Endothelial cell of umbilical vein (primary cell): ENCODE data around the gene TENM4. TPM values are rescaled to one million over a fixed set of nuclear protein-coding genes. Genes with fewer than 3 reads are reported as not detected.

ENCODE experiments used
- BruUV-seq: library from RNA; stranded (reverse); fragments of 400-500 nt; replicated peaks from 2 replicates; lab custom pipeline; 2021; lab: Mats Ljungman, UMichigan
- CTCF ChIA-PET: fragments of 300-600, 350-600 bp; sonication (Branson Sonifier 250); formaldehyde crosslinking; loops from one replicate; lab custom pipeline; 2021; ENCODE audit warnings: antibody characterized with exemption, inconsistent platforms; lab: Charles Lee
- POLR2A ChIA-PET: fragments of 300-600, 350-600 bp; sonication (Branson Sonifier 250); formaldehyde crosslinking; loops from one replicate; lab custom pipeline; 2021; ENCODE audit warnings: antibody characterized with exemption, inconsistent platforms; lab: Charles Lee
- DNase-seq: peaks from one replicate; pipeline ENCODE4 v3.0.0-alpha.2; 2011; ENCODE audit warnings: low read depth, low spot score
- FAIRE-seq: peaks from 2 replicates; lab custom pipeline; 2011; peaks lifted over from hg19 to GRCh38; lab: Jason Lieb, UNC
- H2AFZ ChIP-seq: 2 replicates; pipeline ENCODE4 v1.6.0; 2012; ENCODE audit warnings: low read depth, low read length, control low read depth, inconsistent platforms
- H3K27ac ChIP-seq: 2 replicates; pipeline ENCODE4 v1.5.1; 2011; ENCODE audit warnings: low read depth, mild to moderate bottlenecking, control low read depth, low read length, moderate library complexity; ENCODE audit not compliant: insufficient read depth
- H3K27me3 ChIP-seq, 2 experiments: 2 replicates each; pipeline versions ENCODE4 v1.6.0 to v1.6.1; 2011; ENCODE audit warnings: low read length in 2 of 2, mixed read lengths in 1 of 2; ENCODE audit not compliant: control insufficient read depth in 2 of 2, insufficient read depth in 2 of 2
- H3K36me3 ChIP-seq, 2 experiments: 2 replicates in 1 of 2; 3 replicates in 1 of 2; pipeline ENCODE4 v1.5.1; 2011; ENCODE audit warnings: low read length in 2 of 2, mild to moderate bottlenecking in 1 of 2, moderate library complexity in 1 of 2; ENCODE audit not compliant: control insufficient read depth in 2 of 2, insufficient read depth in 2 of 2; ENCODE audit errors: extremely low read depth in 1 of 2
- H3K4me1 ChIP-seq: 3 replicates; pipeline ENCODE4 v1.5.1; 2011; ENCODE audit warnings: mild to moderate bottlenecking, low read length; ENCODE audit not compliant: control insufficient read depth, insufficient read depth; ENCODE audit errors: extremely low read depth
- H3K4me2 ChIP-seq: 2 replicates; pipeline ENCODE4 v1.6.1; 2011; ENCODE audit warnings: low read length, control low read depth, mixed read lengths; ENCODE audit not compliant: insufficient read depth
- H3K4me3 ChIP-seq, 3 experiments: fragments of 200-600 bp in 1 of 3; sonication (generic), shearing (Covaris generic) in 1 of 3; replicated peaks in 1 of 3; 2 replicates each; pipeline ENCODE4 v1.5.1; 2011 to 2016; ENCODE audit warnings: control low read depth in 3 of 3, low read length in 3 of 3, mild to moderate bottlenecking in 2 of 3, inconsistent platforms in 1 of 3, low read depth in 1 of 3, moderate library complexity in 1 of 3; ENCODE audit not compliant: insufficient read depth in 1 of 3
- H3K79me2 ChIP-seq: 2 replicates; pipeline ENCODE4 v1.6.0; 2012; ENCODE audit warnings: low read length, inconsistent platforms; ENCODE audit not compliant: control insufficient read depth, insufficient read depth
- H3K9ac ChIP-seq: replicated peaks from 2 replicates; pipeline ENCODE3; 2011; ENCODE audit warnings: low read length, control low read depth; ENCODE audit not compliant: insufficient read depth; ENCODE audit errors: extremely low read depth
- H3K9me1 ChIP-seq: replicated peaks from 3 replicates; pipeline ENCODE4 v1.6.0; 2011; ENCODE audit warnings: mild to moderate bottlenecking, low read length; ENCODE audit not compliant: control insufficient read depth, insufficient read depth; ENCODE audit errors: extremely low read depth
- H3K9me3 ChIP-seq: replicated peaks from 2 replicates; pipeline ENCODE4 v1.5.1; 2012; ENCODE audit warnings: low read length, inconsistent platforms; ENCODE audit not compliant: control insufficient read depth, insufficient read depth
- H4K20me1 ChIP-seq: replicated peaks from 2 replicates; pipeline ENCODE3; 2011; ENCODE audit warnings: mild to moderate bottlenecking, low read length; ENCODE audit not compliant: control insufficient read depth, insufficient read depth; ENCODE audit errors: extremely low read depth
- CTCF ChIP-seq, 2 donors: IDR thresholded peaks; 1 replicate in 1 of 2; 2 replicates in 1 of 2; pipeline ENCODE4 v1.5.1; 2011; ENCODE audit warnings: low read length in 2 of 2, mild to moderate bottlenecking in 2 of 2, moderate library complexity in 2 of 2, control low read depth in 1 of 2, inconsistent platforms in 1 of 2, low read depth in 1 of 2; ENCODE audit not compliant: insufficient read depth in 1 of 2; ENCODE audit errors: extremely low read depth in 1 of 2
- EZH2 ChIP-seq: IDR thresholded peaks from 2 replicates; pipeline ENCODE4 v1.6.1; 2012; ENCODE audit warnings: borderline replicate concordance, low read depth, mild to moderate bottlenecking, moderate library complexity, low read length, inconsistent platforms; ENCODE audit not compliant: severe bottlenecking
- FOS ChIP-seq: IDR thresholded peaks from 2 replicates; pipeline ENCODE4 v1.6.1; 2011; ENCODE audit warnings: mild to moderate bottlenecking, low read length, moderate library complexity, borderline replicate concordance; ENCODE audit not compliant: insufficient read depth
- GATA2 ChIP-seq: IDR thresholded peaks from 2 replicates; pipeline ENCODE4 v1.7.0; 2011; ENCODE audit warnings: low read depth, mild to moderate bottlenecking, moderate library complexity, mixed read lengths, low read length; ENCODE audit not compliant: insufficient read length, insufficient read depth
- JUN ChIP-seq: IDR thresholded peaks from 2 replicates; pipeline ENCODE4 v1.6.1; 2011; ENCODE audit warnings: borderline replicate concordance, low read depth; ENCODE audit not compliant: insufficient read length, insufficient read depth
- MAX ChIP-seq: IDR thresholded peaks from 2 replicates; pipeline ENCODE4 v1.6.1; 2011; ENCODE audit not compliant: insufficient read depth, insufficient read length
- MYC ChIP-seq: IDR thresholded peaks from one replicate; pipeline ENCODE4 v1.6.1; 2011; ENCODE audit warnings: mild to moderate bottlenecking, low read depth, low read length
- POLR2A ChIP-seq: IDR thresholded peaks from 2 replicates; pipeline ENCODE4 v1.6.1; 2012; ENCODE audit warnings: low read depth, mild to moderate bottlenecking, control low read depth, low read length
- POLR2AphosphoS5 ChIP-seq: IDR thresholded peaks from 2 replicates; pipeline ENCODE4 v1.6.1; 2012; ENCODE audit warnings: low read depth, mild to moderate bottlenecking, control low read depth, low read length, moderate library complexity; ENCODE audit not compliant: insufficient read depth
- dilution Hi-C: fragments of 300-500 bp; cut with MboI; formaldehyde crosslinking; loops from one replicate; pipeline ENCODE4 v1.15.0; 2019; ENCODE audit warnings: low sequenced_read_pairs; ENCODE audit not compliant: extremely low pct_ligation_motif_present
- intact Hi-C: fragments of 100-400 bp; cut with micrococcal nuclease; formaldehyde crosslinking; loops from one replicate; pipeline ENCODE4 v1.10.0; 2022
- polyA plus RNA-seq, 4 experiments: library from polyadenylated mRNA; depleted of rRNA in 3 of 4; stranded (reverse) in 3 of 4; unstranded in 1 of 4; fragments of >200 nt; gene quantifications; 2 replicates each; pipeline versions ENCODE4 v1.2.1 to v1.2.3, GENCODE V29; 2011 to 2012; ENCODE audit warnings: missing spikeins in 1 of 4
- total RNA-seq: library from RNA; stranded (reverse); gene quantifications from 2 replicates; pipeline ENCODE4 v1.2.3, GENCODE V29; 2021

Gene TENM4
- total and polyA plus RNA-seq, 2 donors (not counting 3 experiments of a cell fraction or from before 2014, with no cell fraction given) = 0.06 to 0.27 TPM

GRCh38 chr11:79150966-79151365 is 289.9 kb downstream of the TENM4 start:
- Histone ChIP-seq H3K27ac (no peak overlapping the region), H3K4me1 (no peaks in the 10 kb centered on the region), H3K36me3 (no peaks in the 10 kb centered on the region), H2AFZ (no peak overlapping the region), H3K4me2 (no peak overlapping the region), H3K9me1 (no peaks in the 10 kb centered on the region), H3K27me3 (no peaks in the 10 kb centered on the region), H3K9ac (no peak overlapping the region), H3K4me3 (no peak overlapping the region), H3K79me2 (no peaks in the 10 kb centered on the region), H4K20me1 (no peaks in the 10 kb centered on the region), H3K9me3 (no peaks in the 10 kb centered on the region)
- FAIRE-seq = no peak
- dilution Hi-C loops = no loop called here
- DNase-seq = no peak
- ChIA-PET POLR2A (no interaction called here), CTCF (no interaction called here)
- BruUV-seq = no TSS peak
- intact Hi-C loops = no loop called here
- TF ChIP-seq FOS (no peak), POLR2AphosphoS5 (no peak), MYC (no peak), POLR2A (no peak), CTCF (IDR thresholded peaks at IDR 0.05; ENCODE audit: extremely low read depth in 1 of 2, insufficient read depth in 1 of 2, low read depth in 1 of 2, low read length in 2 of 2) (no peak), MAX (no peak), JUN (no peak), EZH2 (no peak), GATA2 (no peak)
